ENCODE data around the gene GAK.
A peak's percentile ranks its signal among the peaks of the same experiment; 100 is the strongest.

GAK gene

DNA sequence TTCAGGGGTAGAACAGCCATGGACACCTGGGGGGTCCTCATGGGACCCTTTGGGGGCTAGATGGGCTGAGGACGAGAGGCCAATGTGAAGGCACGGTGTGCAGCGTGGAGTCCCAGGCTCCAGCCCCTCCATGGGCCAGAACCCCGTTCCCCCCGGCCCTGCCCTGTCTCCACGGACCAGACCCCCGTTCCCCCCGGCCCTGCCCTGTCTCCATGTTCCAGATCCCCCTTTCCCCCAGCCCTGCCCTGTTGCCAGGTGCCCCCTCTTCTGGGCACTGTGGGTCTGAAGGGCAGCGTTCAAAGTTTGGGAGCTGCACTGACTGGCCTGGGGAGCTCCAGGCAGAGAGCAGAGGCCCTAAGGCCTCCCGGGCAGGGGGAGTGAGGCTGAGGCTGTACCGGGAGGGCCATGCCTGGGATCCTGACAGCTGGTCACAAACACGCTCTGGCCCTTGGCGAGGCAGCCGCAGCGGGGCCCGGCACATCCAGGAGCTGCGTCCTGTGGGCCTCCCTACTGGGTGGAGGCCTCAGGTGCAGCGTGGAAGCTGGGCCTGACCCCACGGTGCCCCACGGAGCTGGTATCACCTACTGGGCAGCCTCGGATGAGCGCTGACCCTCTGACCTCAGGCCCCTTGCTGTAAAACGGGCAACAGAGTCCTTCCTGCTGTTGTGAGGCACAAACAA lies 32.4 kb upstream of the GAK start:
- no peak for DNase-seq (ENCODE audit: low spot score)

DNA sequence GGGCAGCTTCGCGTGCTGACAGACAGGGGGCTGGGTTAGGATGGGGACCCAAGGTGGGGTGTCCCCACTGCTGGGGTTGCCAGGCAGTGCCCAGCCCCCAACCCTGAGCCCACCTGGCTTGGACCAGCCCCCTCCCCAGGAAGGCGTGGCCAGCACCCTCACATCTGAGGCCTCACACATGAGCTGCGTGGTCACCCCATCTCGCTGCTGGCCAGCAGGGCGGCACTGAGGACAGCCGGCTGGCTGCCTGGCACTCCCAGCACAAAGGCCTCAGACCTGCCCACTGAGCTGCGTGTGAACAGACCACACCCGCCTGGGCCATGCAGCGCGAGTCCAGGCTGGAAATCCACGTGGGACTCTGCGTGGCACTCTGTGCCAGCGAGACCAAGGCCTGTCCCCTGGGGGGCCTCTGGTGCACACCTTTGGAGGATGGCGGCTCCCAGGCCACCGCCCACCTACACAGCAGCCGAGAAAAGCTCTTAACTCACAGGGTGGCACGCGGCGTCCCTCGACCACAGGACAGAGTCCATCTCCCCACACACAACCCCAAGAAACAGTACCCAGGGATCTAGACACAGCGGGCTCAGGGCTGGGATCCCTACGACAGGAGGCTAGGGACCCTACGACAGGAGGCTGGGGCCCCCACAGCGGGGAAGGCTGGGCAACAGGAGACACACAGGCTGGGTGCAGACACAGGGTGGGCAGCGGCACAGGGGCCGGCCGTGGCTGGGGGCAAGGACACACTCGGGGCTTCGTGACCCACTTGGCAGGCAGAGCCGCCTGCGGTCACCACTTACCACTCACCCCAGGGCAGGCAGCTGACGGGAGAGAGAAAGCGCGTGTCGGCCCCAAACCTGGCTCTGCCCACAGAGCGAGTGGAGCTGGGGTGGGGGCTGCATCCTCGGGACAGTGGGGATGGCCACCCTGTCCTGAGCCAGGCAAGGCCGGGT lies 31.4 kb upstream of the GAK start:
- no peak for DNase-seq (ENCODE audit: low spot score)

DNA sequence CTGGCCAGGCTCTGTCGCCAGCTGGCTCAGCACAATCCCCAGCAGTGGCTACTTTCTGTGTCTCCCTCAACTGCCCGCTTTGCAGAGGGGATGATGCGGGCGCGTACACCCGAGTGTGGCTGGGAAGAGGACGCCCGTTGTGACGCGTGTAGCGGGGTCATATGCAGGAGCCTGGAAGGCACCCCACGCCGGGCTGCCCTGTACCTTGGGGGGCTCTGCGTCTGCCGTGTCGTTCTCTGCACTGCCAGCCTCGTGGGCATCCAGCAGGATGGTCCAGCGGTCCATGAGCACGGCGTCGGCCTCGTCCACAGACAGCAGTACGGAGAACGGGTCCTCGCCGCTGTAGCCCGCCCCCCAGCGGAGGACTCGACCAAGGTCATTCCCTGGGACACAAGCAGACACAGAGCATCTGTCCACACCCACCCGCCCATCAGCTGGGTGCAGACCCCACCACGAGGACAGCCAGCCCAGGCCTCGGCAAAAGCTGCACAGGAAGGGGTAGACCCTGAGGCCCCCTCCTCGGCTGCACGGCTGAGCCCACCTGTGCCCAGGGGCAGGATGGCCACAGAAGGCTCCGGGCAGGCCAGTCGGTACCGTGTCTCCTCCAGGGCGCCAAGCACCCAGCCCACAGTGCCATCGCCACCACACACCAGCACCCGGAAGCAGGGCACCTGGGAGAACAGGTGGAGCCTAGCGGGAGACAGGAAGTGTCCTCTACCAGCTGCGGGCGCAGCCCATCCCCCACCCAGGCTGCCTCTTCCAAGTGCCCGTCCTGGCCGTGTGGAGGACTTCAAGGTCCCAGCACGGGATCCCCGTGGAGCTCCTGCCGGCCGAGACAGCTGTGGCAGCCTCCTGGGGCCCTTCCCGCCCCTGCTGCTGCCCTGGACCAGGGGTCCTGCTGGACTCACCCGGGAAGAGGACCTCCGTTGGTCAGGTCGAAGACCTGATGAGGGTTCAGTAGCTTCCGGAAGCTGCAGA lies 30.4 kb upstream of the GAK start:
- no peak for DNase-seq (ENCODE audit: low spot score)

DNA sequence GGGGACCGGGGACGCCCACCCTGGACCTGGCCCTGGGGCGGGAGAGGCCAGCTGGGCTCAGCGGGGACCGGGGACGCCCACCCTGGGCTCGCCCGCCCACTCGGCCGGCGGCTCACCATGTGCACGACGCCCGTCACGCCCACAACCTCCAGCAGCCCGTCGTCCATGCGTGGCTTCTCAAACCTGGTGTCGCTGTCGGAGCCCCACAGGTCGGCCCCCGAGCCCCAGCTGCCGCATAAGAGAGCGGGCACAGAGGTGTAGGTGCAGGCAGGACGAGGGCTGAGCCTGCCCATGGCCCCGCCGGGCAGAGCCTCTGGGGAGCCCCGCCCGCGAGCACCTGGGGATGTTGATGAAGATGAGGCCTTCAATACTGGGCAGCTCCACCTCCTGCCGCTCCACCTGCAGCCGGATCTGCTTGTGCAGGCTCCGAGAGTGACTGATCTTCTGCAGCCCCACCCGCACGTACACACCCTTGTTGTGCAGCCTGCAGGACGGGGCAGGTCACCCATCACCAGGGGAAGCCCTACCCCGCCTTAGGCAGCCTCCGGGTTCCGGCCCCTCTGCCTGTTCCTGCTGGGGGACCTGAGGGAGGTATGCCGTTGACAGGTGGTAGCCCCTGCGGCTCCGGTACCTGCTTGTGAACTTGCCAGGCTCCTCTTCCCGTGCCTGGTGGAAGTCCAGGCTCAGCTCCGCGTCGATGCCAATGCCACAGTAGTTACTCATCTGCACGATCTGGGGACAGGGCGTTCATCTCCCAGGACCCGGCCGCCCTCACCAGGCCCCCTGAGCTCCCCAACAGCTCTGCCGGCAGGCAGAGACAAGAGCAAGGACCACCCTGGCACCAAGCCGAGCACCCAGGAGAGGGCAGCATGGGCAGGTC lies 29.5 kb upstream of the GAK start:
- no peak for DNase-seq (ENCODE audit: low spot score)

DNA sequence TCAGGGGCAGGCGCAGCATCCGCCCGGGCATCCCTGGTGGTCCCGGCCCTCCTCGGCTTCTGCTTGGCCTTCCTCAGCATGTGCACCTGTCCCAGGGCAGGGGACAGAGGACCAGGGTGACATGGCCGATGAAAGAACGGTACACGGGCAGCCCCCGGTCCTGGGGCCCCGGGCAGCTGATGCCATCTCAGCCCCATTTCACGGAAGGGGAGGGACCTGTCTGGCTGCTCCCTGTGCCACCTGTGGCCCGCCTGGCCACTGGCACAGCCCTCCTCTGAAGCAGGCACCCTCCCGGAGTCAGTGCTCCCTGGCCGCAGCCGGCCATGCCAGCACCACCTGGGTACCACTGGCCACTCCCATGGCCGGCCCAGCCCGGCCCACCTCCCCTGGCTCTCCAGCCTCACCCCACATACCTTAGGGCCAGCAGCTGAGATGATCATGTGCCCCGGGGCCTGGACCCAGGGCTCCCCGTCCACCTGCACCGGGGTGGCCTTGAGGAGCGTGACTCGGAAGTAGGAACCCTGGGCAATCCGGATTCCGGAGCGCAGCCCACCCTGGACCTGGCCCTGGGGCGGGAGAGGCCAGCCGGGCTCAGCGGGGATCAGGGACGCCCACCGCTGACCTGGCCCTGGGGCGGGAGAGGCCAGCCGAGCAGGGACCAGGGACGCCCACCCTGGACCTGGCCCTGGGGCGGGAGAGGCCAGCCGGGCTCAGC lies 28.7 kb upstream of the GAK start:
- DNase-seq (ENCODE audit: low spot score), result no peak

DNA sequence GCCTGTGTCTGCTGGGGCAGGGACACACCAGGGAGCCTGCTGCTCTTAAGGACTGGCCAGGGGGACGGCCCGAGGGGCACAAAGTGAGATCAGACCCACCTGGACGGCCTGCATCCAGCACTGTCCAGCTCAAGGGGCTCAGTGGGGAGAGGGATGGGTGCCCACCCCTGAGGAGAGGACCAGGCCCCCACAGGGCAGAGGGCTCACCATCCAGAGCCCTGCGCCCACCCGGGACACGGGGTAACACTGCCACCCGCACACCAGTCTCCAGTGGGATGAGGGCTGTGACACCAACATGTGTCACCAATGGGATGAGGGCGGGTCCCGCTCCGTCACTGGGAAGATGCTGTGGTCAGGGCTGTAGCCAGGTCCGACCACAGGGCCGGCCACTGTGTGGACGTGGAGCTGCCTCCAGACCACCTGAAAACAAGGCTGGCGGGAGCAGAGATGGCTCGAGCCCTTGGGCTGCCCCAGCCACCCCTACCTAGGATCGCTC lies 28.1 kb upstream of the GAK start:
- no peak for DNase-seq (ENCODE audit: low spot score)

DNA sequence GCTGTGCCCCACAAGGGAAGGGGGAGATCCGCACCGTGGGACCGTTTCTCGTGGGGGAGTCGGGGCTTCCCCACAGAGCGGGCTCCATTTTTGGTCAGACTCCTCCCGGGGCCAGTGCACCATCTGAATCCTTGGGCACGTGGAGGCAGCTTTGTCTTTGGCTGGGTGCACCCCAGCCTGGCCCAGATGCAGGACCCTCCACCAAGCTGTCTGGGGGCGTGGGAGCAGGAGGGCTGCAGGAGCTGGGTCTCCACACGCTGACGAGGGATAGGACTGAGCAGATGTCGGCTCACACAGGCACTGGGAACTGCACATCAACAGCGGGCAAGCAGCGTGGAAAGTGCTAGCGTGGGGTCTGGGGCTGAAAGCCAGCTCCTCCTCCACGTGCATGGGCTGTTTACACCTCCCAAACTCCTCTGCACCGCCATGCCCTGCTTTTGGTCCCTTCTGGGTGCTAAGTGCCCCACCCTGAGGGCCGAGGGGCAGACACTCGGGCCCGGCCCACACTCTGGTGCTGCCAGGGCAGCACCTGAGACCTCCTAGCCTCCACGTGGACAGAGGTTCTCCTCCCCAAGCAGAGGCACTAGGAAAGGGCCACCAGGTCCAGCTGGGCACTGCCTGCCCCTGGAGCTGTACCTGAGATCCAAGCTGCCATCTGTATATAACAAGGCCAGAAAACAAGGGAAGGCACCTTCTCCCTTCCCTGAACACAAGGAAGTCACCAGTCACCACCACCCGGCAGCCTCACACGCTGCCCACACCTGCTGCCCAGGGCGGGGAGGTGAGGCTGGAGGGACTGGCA lies 27.4 kb upstream of the GAK start:
- DNase-seq (ENCODE audit: low spot score), result no peak

DNA sequence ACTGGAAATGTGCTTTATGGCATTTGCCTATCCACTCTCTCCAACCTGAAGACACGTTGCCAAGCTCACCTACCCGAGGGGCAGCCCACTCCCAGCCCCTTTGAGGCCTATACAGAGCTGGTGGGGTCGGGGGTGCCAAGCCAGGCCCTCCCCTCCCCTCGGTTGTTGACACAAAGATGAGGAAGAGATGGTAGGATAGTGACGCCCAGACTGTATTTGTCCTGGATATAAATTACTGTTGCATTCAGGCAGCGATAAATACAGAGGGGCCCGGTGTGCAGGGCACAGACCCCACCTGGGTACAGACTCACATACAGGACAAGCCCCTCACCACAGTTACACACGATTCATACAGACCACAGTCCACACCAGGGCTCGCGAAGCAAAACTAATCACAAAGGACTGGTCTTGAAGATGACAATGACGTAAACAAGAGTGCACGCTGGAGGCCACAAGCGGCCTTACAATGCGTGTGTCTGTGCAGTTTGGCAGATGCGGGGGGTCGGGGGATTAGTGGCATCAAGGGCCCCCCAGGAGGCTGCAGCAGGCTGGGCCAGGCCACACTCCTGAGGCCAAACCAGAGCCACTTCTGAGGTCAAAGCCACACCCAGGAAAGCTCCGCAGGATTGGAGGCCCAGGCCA lies 26.7 kb upstream of the GAK start:
- peak; percentile 22 for DNase-seq (ENCODE audit: low spot score)

DNA sequence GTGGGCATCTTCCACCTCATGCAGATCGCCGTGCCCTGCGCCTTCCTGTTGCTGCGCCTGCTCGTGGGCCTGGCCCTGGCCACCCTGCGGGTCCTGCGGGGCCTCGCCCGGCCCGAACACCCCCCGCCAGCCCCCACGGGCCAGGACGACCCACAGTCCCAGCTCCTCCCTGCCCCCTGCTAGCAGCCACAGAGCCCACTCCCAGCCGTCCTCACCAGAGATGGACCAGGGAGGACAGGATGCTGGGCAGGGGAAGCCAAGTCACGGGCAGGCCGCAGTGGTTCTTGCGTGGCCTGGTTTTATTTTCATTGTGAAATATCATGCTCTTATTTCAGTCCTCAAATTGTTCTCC lies 26.2 kb upstream of the GAK start:
- DNase-seq (ENCODE audit: low spot score), result no peak

DNA sequence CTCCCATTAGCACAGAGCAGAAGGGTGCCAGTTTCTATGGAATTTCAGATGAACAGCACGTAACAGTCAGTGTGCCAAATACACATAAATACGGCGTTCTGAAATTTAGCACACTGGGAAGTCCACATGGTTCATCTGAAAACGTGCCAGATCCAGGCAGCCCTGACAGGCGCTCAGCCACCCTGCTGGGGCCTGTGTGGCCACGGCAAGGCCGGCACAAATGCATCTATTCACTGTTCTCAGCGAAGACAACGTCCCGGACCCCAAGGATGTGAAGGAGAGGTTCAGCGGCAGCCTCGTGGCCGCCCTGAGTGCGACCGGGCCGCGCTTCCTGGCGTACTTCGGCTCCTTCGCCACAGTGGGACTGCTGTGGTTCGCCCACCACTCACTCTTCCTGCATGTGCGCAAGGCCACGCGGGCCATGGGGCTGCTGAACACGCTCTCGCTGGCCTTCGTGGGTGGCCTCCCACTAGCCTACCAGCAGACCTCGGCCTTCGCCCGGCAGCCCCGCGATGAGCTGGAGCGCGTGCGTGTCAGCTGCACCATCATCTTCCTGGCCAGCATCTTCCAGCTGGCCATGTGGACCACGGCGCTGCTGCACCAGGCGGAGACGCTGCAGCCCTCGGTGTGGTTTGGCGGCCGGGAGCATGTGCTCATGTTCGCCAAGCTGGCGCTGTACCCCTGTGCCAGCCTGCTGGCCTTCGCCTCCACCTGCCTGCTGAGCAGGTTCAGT lies 25.6 kb upstream of the GAK start:
- DNase-seq (ENCODE audit: low spot score), result no peak

DNA sequence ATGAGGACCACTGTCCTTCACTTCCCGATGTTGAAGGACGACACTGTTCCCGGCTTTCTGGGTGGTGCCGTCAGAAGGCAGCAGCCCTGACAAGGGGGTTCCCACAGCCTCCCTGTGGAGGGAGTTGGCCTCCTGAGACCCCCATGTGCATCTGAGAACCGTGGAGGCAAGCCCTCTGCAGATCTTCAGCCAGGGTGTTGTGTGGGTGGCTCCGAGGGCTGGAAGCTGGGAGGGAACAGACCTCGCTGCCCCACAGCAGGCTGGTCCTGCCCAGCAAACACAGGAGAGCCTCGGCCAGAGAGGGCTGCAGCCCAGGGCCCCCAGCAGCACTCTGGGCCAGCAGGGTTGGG lies 25.1 kb upstream of the GAK start:
- DNase-seq (ENCODE audit: low spot score), result no peak

DNA sequence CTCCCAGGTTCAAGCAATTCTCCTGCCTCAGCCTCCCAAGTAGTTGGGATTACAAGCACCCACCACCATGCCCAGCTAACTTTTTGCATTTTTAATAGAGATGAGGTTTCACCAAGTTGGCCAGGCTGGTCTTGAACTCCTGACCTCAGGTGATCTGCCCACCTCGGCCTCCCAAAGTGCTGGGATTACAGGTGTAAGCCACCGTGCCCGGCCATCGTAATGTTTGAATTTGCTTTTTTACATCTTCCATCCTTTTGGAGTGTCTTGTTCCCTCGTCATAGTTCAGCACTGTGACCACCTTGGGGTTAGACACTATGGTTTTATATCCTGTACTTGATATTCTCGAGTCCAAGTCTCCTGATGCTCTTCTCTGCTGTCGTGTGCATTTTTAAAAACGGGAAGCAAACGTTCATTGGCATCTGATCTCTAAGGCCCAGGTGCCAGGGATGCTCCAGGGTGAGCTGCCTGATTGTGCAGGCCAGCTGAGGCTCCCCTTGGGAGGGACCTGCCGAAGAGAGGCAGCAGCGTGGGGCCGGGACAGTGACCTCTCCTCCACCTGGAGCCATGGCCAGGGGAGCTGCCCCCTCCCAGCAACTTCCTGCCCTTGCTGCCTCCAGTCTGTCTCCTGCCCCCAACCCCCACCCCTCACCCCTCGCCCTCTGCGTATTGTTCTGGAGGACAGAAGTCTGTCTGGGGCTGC lies 24.6 kb upstream of the GAK start:
- no peak for DNase-seq (ENCODE audit: low spot score)

DNA sequence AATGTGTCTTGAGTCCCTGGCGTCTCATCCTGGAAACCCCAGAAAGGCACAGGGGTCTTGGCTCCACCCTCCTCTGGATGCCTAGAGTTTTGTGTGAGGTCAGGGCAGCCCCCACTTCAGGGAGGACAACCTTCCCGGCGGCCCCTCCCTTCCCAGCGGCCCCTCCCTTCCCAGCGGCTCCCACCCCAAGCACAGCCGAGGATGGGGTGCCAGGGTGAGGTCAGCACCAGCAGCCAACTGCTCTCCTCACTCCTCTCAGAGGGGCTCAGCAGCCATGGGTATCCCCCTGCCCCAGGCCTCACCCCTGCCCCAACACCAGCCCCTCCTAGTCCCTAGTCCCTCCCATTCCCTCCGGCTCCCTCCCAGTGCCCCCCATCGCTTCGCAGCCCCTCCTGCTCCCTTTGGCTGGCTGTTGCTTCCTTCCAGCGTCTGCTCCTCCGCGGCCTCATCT lies 23.8 kb upstream of the GAK start:
- DNase-seq (ENCODE audit: low spot score), result no peak

DNA sequence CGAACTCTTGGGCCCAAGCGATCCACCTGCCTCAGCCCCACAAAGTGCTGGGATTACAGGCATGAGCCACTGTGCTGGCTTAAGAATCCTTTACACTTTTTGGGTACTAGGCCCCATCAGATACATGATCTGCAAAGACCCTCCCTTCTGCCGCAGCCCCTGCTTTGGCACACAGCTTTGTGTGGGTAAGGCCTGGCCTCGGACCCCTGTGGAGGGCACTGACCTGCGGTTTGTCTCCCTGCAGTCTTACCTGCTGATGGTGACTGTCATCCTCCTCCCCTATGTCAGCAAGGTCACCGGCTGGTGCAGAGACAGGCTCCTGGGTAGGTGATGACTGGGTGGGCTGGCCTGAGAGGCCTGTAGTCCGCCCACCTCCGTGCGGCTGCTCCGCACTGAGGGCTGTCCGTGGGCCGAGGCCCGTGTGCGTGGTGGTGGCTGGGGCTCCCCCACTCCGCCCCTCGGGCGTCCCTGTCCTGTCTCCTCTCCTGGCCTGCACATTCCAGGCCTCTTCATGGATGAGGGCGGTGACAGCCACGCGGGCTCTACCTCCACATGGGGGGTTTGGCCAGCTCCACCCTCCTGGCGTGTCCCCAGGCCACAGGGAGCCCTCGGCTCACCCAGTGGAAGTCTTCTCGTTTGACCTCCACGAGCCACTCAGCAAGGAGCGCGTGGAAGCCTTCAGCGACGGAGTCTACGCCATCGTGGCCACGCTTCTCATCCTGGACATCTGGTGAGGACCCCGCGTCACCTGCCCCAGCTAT lies 23.2 kb upstream of the GAK start:
- no peak for DNase-seq (ENCODE audit: low spot score)

DNA sequence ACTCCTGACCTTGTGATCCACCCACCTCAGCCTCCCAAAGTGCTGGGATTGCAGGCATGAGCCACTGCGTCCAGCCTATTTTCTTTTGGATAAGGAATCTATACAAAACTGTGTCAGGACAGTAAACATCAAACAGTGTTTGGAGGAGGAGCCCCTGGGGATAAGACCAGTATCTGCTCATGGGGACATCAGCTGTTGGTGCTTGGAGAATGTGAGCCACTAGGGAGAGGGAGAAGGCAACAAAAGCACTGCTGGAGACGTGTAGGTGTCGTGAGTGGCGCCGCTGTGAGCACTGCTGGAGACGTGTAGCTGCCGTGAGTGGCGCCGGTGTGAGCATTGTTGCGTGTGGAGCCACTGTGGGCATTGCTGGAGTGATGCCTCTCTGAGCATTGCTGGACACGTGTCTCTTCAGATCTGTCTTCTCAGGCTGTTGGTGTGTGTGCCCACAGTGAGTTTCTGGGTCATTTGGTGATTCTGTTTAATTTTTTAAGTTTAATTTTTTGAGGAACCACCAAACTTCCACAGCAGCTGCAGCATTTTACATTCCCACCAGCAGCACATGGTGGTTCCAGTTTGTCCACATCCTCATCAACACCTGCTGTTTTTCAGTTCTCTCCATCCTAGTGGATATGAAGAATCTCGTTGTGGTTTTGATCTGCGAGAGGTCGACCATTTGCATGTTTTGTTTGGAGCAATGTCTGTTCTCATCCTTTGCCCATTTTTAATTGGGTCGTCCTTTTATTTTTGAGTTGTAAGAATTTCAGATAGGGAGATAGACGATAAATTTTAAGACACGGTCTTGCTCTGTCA lies 22.3 kb upstream of the GAK start:
- DNase-seq (ENCODE audit: low spot score), result no peak

DNA sequence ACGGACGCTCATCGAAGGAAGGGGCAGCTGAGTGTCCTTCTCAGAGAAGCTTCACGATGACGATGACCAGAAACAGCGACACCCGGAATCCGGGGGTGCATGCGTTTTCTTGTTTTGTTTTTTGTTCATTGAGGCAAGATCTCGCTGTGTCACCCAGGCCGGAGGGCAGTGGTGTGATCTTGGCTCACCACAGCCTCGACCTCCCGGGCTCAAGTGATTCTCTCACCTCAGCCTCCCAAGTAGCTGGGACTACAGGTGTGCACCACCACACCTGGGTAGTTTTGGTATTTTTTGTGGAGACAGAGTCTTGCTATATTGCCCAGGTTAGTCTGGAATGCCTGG lies 21.4 kb upstream of the GAK start:
- no peak for DNase-seq (ENCODE audit: low spot score)
